Chondrocyte (in vitro differentiated cells): ENCODE measurements around the gene UCK1. TPM values are rescaled to one million over a fixed set of nuclear protein-coding genes. Genes with fewer than 3 reads are reported as not detected.

Experiments used
- DNase-seq: peaks from one replicate; pipeline ENCODE4 v3.0.0; 2021; ENCODE audit warnings: mixed read lengths, low spot score
- H3K27ac Mint-ChIP-seq: one replicate; pipeline ENCODE4 v1.8.0; 2021; ENCODE audit warnings: mild to moderate bottlenecking, moderate library complexity, mixed read lengths; ENCODE audit not compliant: unreplicated experiment
- H3K27me3 Mint-ChIP-seq: 2 replicates; pipeline ENCODE4 v1.8.0; 2021; ENCODE audit warnings: low read depth, mixed read lengths
- H3K36me3 Mint-ChIP-seq: 2 replicates; pipeline ENCODE4 v1.8.0; 2021; ENCODE audit warnings: low read depth, mixed read lengths
- H3K4me1 Mint-ChIP-seq: 2 replicates; pipeline ENCODE4 v1.8.0; 2021; ENCODE audit warnings: low read depth, mild to moderate bottlenecking, mixed read lengths
- H3K4me3 Mint-ChIP-seq: one replicate; pipeline ENCODE4 v1.8.0; 2021; ENCODE audit warnings: mild to moderate bottlenecking, moderate library complexity, mixed read lengths; ENCODE audit not compliant: unreplicated experiment
- H3K9me3 Mint-ChIP-seq: 2 replicates; pipeline ENCODE4 v1.8.0; 2021; ENCODE audit warnings: low read depth, mixed read lengths
- CTCF ChIP-seq: fragments of 200-600 bp; sonication (generic); IDR thresholded peaks from 2 replicates; pipeline ENCODE4 v1.5.0; 2021; ENCODE audit warnings: antibody characterized with exemption, mild to moderate bottlenecking, moderate library complexity
- total RNA-seq: library from RNA; stranded (reverse); gene quantifications from 3 replicates; pipeline ENCODE4 v1.2.1, GENCODE V29; 2021

The UCK1 gene
- total RNA-seq, 1 donor from 2014 or later: 18.3 TPM

- Mint-ChIP-seq H3K4me3 (no peak overlapping the region), H3K36me3 (peaks cover 44% of the 10 kb centered on the region), H3K27ac (peak overlapping the region; percentile 50), H3K9me3 (no peaks in the 10 kb centered on the region), H3K4me1 (no peaks in the 10 kb centered on the region), H3K27me3 (no peaks in the 10 kb centered on the region)
- peak; percentile 10 for DNase-seq
- no peak for TF ChIP-seq CTCF
Measured at GRCh38 chr9:131478911-131479310, 52.2 kb downstream of the UCK1 start.

DNA sequence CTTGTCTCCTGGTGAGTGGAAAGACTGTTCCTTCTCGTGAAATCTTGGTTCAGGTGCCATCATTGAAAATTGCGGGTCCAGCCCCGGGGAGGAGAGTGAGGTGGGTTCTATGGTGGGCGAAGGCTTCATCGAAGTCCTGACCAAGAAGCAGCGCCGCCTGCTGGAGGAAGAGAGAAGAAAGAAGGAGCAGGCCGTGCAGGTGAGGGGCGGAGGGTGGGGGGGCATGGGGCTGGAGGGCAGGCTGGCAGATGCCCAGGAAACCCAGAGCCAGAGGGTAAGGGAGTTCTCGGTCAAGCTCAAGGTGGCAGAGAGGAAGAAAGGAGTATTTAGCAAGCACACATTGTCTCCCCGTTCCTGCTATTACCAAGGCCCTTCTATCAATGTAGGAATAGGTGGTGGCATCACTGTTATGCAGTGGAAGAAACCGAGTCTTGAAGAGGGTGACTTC lies 52.6 kb downstream of the UCK1 start:
- Mint-ChIP-seq H3K27me3 (no peaks in the 10 kb centered on the region), H3K27ac (peak overlapping the region; percentile 42), H3K36me3 (peaks cover 47% of the 10 kb centered on the region), H3K9me3 (no peaks in the 10 kb centered on the region), H3K4me1 (no peaks in the 10 kb centered on the region), H3K4me3 (no peak overlapping the region)
- DNase-seq: peak; percentile 58
- peak; percentile 81 for TF ChIP-seq CTCF

GRCh38 chr9:131477816-131478419 lies 53.1 kb downstream of the UCK1 start:
- Mint-ChIP-seq H3K27ac (peak overlapping the region; percentile 42), H3K4me3 (no peak overlapping the region), H3K36me3 (peaks cover 46% of the 10 kb centered on the region), H3K27me3 (no peaks in the 10 kb centered on the region), H3K4me1 (no peaks in the 10 kb centered on the region), H3K9me3 (no peaks in the 10 kb centered on the region)
- no peak for TF ChIP-seq CTCF
- peak; percentile 50 for DNase-seq

GRCh38 chr9:131477367-131477766 lies 53.7 kb downstream of the UCK1 start:
- peaks cover 44% of the 10 kb centered on the region for H3K36me3 Mint-ChIP-seq
- H3K27ac Mint-ChIP-seq: no peak overlapping the region
- no peaks in the 10 kb centered on the region for H3K4me1 Mint-ChIP-seq
- H3K9me3 Mint-ChIP-seq: no peaks in the 10 kb centered on the region
- no peak overlapping the region for H3K4me3 Mint-ChIP-seq
- no peak for TF ChIP-seq CTCF
- H3K27me3 Mint-ChIP-seq: no peaks in the 10 kb centered on the region
- peak; percentile 81 for DNase-seq

DNA sequence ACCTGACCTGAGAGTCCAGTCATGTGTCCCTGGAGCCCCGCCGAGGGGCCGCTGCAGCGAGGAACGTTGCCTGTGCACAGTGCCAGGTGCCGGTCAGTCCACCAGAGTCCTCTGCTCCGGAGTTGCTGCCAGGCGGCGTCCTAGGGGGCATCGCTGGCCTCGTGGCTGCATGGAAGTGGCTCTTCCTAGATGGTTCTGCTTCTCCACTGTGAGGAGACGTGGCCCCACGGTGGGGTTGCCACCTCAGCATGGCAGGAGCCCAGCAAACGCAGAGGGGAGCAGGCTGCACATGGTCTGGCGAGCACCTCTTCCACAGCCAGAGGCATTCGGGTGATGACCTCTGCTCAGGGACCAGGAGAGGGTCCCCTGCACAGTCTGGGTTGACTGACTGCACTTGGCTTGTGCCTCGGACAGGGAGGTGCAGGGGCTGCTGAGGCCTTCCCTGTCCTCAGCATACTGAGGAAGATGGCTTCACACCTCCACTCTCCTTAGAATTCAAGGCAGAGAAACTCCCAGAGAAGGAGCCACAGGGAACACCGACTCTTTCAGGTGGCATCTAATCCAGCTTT lies 54.2 kb downstream of the UCK1 start:
- Mint-ChIP-seq H3K4me3 (no peak overlapping the region), H3K36me3 (peaks cover 41% of the 10 kb centered on the region), H3K4me1 (no peaks in the 10 kb centered on the region), H3K27ac (no peak overlapping the region), H3K9me3 (no peaks in the 10 kb centered on the region), H3K27me3 (no peaks in the 10 kb centered on the region)
- peak; percentile 88 for DNase-seq
- no peak for TF ChIP-seq CTCF
